IPS-NIHi11 (cell line): ENCODE data around the gene RPS14.
A peak's percentile ranks its signal among the peaks of the same experiment; 100 is the strongest.
"Not testable (repeated sequence)": the region's sequence is repeated elsewhere in the genome, so short reads cannot be mapped to it uniquely, and the experiment has no call there.

ENCODE experiments used
- DNase-seq: peaks from one replicate; pipeline ENCODE4 v3.0.0; 2012; ENCODE audit warnings: mixed read lengths, low spot score

Gene RPS14

GRCh38 chr5:150479416-150479815, 29.9 kb upstream of the RPS14 start:
- DNase-seq, result no peak

GRCh38 chr5:150476568-150476967, 27.0 kb upstream of the RPS14 start:
- not testable (repeated sequence) for DNase-seq

- peak; percentile 68 for DNase-seq
These were observed 24.3 kb upstream of the RPS14 start for GRCh38 chr5:150473673-150474358.

GRCh38 chr5:150469718-150470469, 20.4 kb upstream of the RPS14 start:
- no peak for DNase-seq

- DNase-seq, result no peak
These were observed 18.7 kb upstream of the RPS14 start for GRCh38 chr5:150468206-150468605.

- no peak for DNase-seq
These were observed 16.4 kb upstream of the RPS14 start for GRCh38 chr5:150465927-150466326.

- no peak for DNase-seq
These were observed 15.0 kb upstream of the RPS14 start for GRCh38 chr5:150464554-150465012.

GRCh38 chr5:150461231-150461630, 11.7 kb upstream of the RPS14 start:
- DNase-seq, result no peak

GRCh38 chr5:150460781-150461180, 11.2 kb upstream of the RPS14 start:
- no peak for DNase-seq

- peak; percentile 88 for DNase-seq
These were observed 9.4 kb upstream of the RPS14 start for GRCh38 chr5:150458802-150459557.

- DNase-seq, result no peak
These were observed 8.2 kb upstream of the RPS14 start for GRCh38 chr5:150457562-150458240.

- no peak for DNase-seq
These were observed 7.6 kb upstream of the RPS14 start for GRCh38 chr5:150457121-150457520.

GRCh38 chr5:150454492-150455229, 5.1 kb upstream of the RPS14 start:
- no peak for DNase-seq

GRCh38 chr5:150454027-150454426, 4.5 kb upstream of the RPS14 start:
- not testable (repeated sequence) for DNase-seq

GRCh38 chr5:150452914-150453313, 3.4 kb upstream of the RPS14 start:
- DNase-seq, result no peak

GRCh38 chr5:150451594-150451993, 2.1 kb upstream of the RPS14 start:
- no peak for DNase-seq

- no peak for DNase-seq
These were observed 505 bp downstream of the RPS14 start for GRCh38 chr5:150448952-150449516.

GRCh38 chr5:150448334-150448733, 1.2 kb downstream of the RPS14 start:
- no peak for DNase-seq

- DNase-seq, result no peak
These were observed 2.4 kb downstream of the RPS14 start for GRCh38 chr5:150447188-150447587.

- no peak for DNase-seq
These were observed 3.0 kb downstream of the RPS14 start for GRCh38 chr5:150446583-150446982.

- DNase-seq, result no peak
These were observed 3.5 kb downstream of the RPS14 start for GRCh38 chr5:150446088-150446487.
